OCI-LY1 (cell line): ENCODE data around the gene IKZF2.

Source experiments
- H2AFZ ChIP-seq: fragments of 200-600 bp; sonication (generic), shearing (Covaris generic); 2 replicates; pipeline ENCODE4 v1.6.0; 2014; ENCODE audit warnings: antibody characterized with exemption, mild to moderate bottlenecking, low read length
- H3F3A ChIP-seq: fragments of 200-600 bp; sonication (generic), shearing (Covaris generic); 2 replicates; pipeline ENCODE4 v1.6.0; 2014; ENCODE audit warnings: mild to moderate bottlenecking, antibody characterized with exemption, low read length, moderate library complexity; ENCODE audit not compliant: insufficient read depth
- H3K27ac ChIP-seq: fragments of 200-600 bp; sonication (generic); 2 replicates; pipeline ENCODE4 v1.5.1; 2014; ENCODE audit warnings: low read length, mixed run types, mild to moderate bottlenecking, low read depth; ENCODE audit not compliant: poor library complexity, severe bottlenecking
- H3K27me3 ChIP-seq: fragments of 200-600 bp; sonication (generic); 2 replicates; pipeline ENCODE4 v1.6.0; 2014; ENCODE audit warnings: antibody characterized with exemption, mild to moderate bottlenecking, low read length, moderate library complexity; ENCODE audit not compliant: insufficient read depth
- H3K36me3 ChIP-seq: fragments of 200-600 bp; sonication (generic); 2 replicates; pipeline ENCODE4 v1.6.1; 2014; ENCODE audit warnings: mild to moderate bottlenecking, antibody characterized with exemption, low read length, moderate library complexity, mixed read lengths; ENCODE audit not compliant: insufficient read depth
- H3K4me1 ChIP-seq: fragments of 200-600 bp; sonication (generic); 2 replicates; pipeline ENCODE4 v1.5.1; 2014; ENCODE audit warnings: mild to moderate bottlenecking, low read length, moderate library complexity; ENCODE audit not compliant: insufficient read depth, severe bottlenecking
- H3K4me2 ChIP-seq: fragments of 200-600 bp; sonication (generic), shearing (Covaris generic); 2 replicates; pipeline ENCODE4 v1.6.1; 2014; ENCODE audit warnings: low read length
- H3K4me3 ChIP-seq: fragments of 200-600 bp; sonication (generic); 2 replicates; pipeline ENCODE4 v1.5.1; 2014; ENCODE audit warnings: low read length, low read depth, mild to moderate bottlenecking, mixed read lengths; ENCODE audit not compliant: poor library complexity, severe bottlenecking
- H3K79me2 ChIP-seq: fragments of 200-600 bp; shearing (Covaris generic); 2 replicates; pipeline ENCODE4 v1.6.1; 2016; ENCODE audit warnings: mixed run types, low read length, mixed read lengths; ENCODE audit not compliant: insufficient read depth
- H3K9ac ChIP-seq: fragments of 200-600 bp; sonication (generic), shearing (Covaris generic); 2 replicates; pipeline ENCODE4 v1.6.1; 2014; ENCODE audit warnings: mild to moderate bottlenecking, low read length, mixed read lengths
- H3K9me2 ChIP-seq: fragments of 200-600 bp; sonication (generic), shearing (Covaris generic); 2 replicates; pipeline ENCODE4 v1.6.1; 2014; ENCODE audit warnings: low read depth, mild to moderate bottlenecking, low read length, mixed read lengths
- H3K9me3 ChIP-seq: fragments of 200-600 bp; shearing (Covaris generic); 2 replicates; pipeline ENCODE4 v1.6.1; 2014; ENCODE audit warnings: low read length, mixed read lengths
- H4K20me1 ChIP-seq: fragments of 200-600 bp; sonication (generic), shearing (Covaris generic); 2 replicates; pipeline ENCODE4 v1.6.0; 2016; ENCODE audit warnings: mild to moderate bottlenecking, low read length; ENCODE audit not compliant: insufficient read depth
- CTCF ChIP-seq: fragments of 200-600 bp; sonication (generic), shearing (Covaris generic); IDR thresholded peaks from 2 replicates; pipeline ENCODE4 v1.5.1; 2017; ENCODE audit warnings: mild to moderate bottlenecking, antibody characterized with exemption, low read length, moderate library complexity, mixed read lengths
- EZH2 ChIP-seq: fragments of 200-600 bp; sonication (generic), shearing (Covaris generic); IDR thresholded peaks from 2 replicates; pipeline ENCODE4 v1.8.0; 2017; ENCODE audit warnings: borderline replicate concordance, mixed run types, mild to moderate bottlenecking, antibody characterized with exemption, low read length, moderate library complexity, mixed read lengths

The IKZF2 gene

GRCh38 chr2:213004197-213004821, 147.1 kb downstream of the IKZF2 start:
- peaks cover 38% of the 10 kb centered on the region for H3K4me1 ChIP-seq
- H3K4me2 ChIP-seq: no peak overlapping the region
- TF ChIP-seq CTCF: no peak
- no peak for TF ChIP-seq EZH2
- no peaks in the 10 kb centered on the region for H4K20me1 ChIP-seq
- no peak overlapping the region for H2AFZ ChIP-seq
- H3K9ac ChIP-seq: no peak overlapping the region
- H3K27ac ChIP-seq: no peak overlapping the region
- no peaks in the 10 kb centered on the region for H3K27me3 ChIP-seq
- H3K9me2 ChIP-seq: no peaks in the 10 kb centered on the region
- peaks cover 63% of the 10 kb centered on the region for H3K36me3 ChIP-seq
- no peaks in the 10 kb centered on the region; the same call in 1 of the 2 replicates for H3F3A ChIP-seq
- H3K4me3 ChIP-seq: no peak overlapping the region
- H3K79me2 ChIP-seq: no peaks in the 10 kb centered on the region
- H3K9me3 ChIP-seq: no peaks in the 10 kb centered on the region

GRCh38 chr2:213002383-213002782, 149.0 kb downstream of the IKZF2 start:
- H3K9me2 ChIP-seq: no peaks in the 10 kb centered on the region
- H3K79me2 ChIP-seq: no peaks in the 10 kb centered on the region
- H4K20me1 ChIP-seq: no peaks in the 10 kb centered on the region
- no peaks in the 10 kb centered on the region; the same call in 1 of the 2 replicates for H3F3A ChIP-seq
- no peaks in the 10 kb centered on the region for H3K9me3 ChIP-seq
- no peak overlapping the region for H3K4me3 ChIP-seq
- no peak overlapping the region for H3K9ac ChIP-seq
- H3K36me3 ChIP-seq: peaks cover 44% of the 10 kb centered on the region
- H3K4me2 ChIP-seq: no peak overlapping the region
- no peak overlapping the region for H3K27ac ChIP-seq
- H3K27me3 ChIP-seq: no peaks in the 10 kb centered on the region
- peaks cover 38% of the 10 kb centered on the region for H3K4me1 ChIP-seq
- TF ChIP-seq EZH2 (no peak), CTCF (no peak)
- no peak overlapping the region for H2AFZ ChIP-seq

- H3K27me3 ChIP-seq: no peaks in the 10 kb centered on the region
- H4K20me1 ChIP-seq: no peaks in the 10 kb centered on the region
- peaks cover 38% of the 10 kb centered on the region for H3K4me1 ChIP-seq
- no peaks in the 10 kb centered on the region for H3K9me3 ChIP-seq
- no peak overlapping the region for H3K4me2 ChIP-seq
- H2AFZ ChIP-seq: no peak overlapping the region
- H3K4me3 ChIP-seq: no peak overlapping the region
- H3K9me2 ChIP-seq: no peaks in the 10 kb centered on the region
- H3K9ac ChIP-seq: no peak overlapping the region
- H3K36me3 ChIP-seq: peaks cover 34% of the 10 kb centered on the region; the same call in 1 of the 2 replicates
- no peaks in the 10 kb centered on the region; the same call in 1 of the 2 replicates for H3F3A ChIP-seq
- H3K79me2 ChIP-seq: no peaks in the 10 kb centered on the region
- TF ChIP-seq EZH2: no peak
- TF ChIP-seq CTCF: no peak
- peak overlapping the region; percentile 40 for H3K27ac ChIP-seq
Observed at GRCh38 chr2:213001297-213001910, 150.0 kb downstream of the IKZF2 start.
